SK-N-SH treated with all-trans-retinoic acid at 6 μM for 48 hours (cell line): Measurements from ENCODE around the gene NPC1.

Experiments used
- ATAC-seq: fragments of 200-7000 bp; cut with Tn5 transposase; 3 replicates; pipeline ENCODE4 v1.9.1; 2020; ENCODE audit warnings: mild to moderate bottlenecking, moderate library complexity
- ARNTL ChIP-seq: fragments of 450-650 bp; formaldehyde crosslinking; IDR thresholded peaks from 2 replicates; pipeline ENCODE4 v1.5.0; 2020; ENCODE audit warnings: low read depth, mild to moderate bottlenecking, moderate library complexity, borderline replicate concordance
- BACH2 ChIP-seq: fragments of 250-450 bp; sonication (Bioruptor Pico); IDR thresholded peaks from 2 replicates; pipeline ENCODE4 v1.9.0; 2021; ENCODE audit warnings: mild to moderate bottlenecking, borderline replicate concordance
- ESRRG ChIP-seq: fragments of 250-450 bp; sonication (Bioruptor Pico); IDR thresholded peaks from 2 replicates; pipeline ENCODE4 v1.6.1; 2021; ENCODE audit warnings: mild to moderate bottlenecking
- GLIS3 ChIP-seq: fragments of 250-450 bp; sonication (Bioruptor Pico); IDR thresholded peaks from 2 replicates; pipeline ENCODE4 v1.5.0; 2020; ENCODE audit warnings: mild to moderate bottlenecking, moderate library complexity
- PPARA ChIP-seq: fragments of 250-450 bp; sonication (Bioruptor Pico); IDR thresholded peaks from 2 replicates; pipeline ENCODE4 v1.5.0; 2020; ENCODE audit warnings: mild to moderate bottlenecking, borderline replicate concordance
- RARB ChIP-seq: fragments of 250-450 bp; sonication (Bioruptor Pico); IDR thresholded peaks from 2 replicates; pipeline ENCODE4 v1.8.0; 2021; ENCODE audit warnings: mild to moderate bottlenecking, moderate library complexity
- SNAI2 ChIP-seq: fragments of 250-450 bp; sonication (Bioruptor Pico); IDR thresholded peaks from 2 replicates; pipeline ENCODE4 v1.5.0; 2020; ENCODE audit warnings: mild to moderate bottlenecking, moderate library complexity
- TCF4 ChIP-seq: fragments of 250-450 bp; sonication (Bioruptor Pico); IDR thresholded peaks from 2 replicates; pipeline ENCODE4 v1.8.0; 2021; ENCODE audit warnings: mild to moderate bottlenecking, moderate library complexity, borderline replicate concordance
- ZFP3 ChIP-seq: fragments of 250-450 bp; sonication (Bioruptor Pico); IDR thresholded peaks from 2 replicates; pipeline ENCODE4 v1.5.0; 2020; ENCODE audit warnings: mild to moderate bottlenecking, moderate library complexity
- ZFP30 ChIP-seq: fragments of 450-650 bp; formaldehyde crosslinking; IDR thresholded peaks from 2 replicates; pipeline ENCODE4 v1.5.0; 2022; ENCODE audit warnings: mild to moderate bottlenecking, moderate library complexity
- TF ChIP-seq, protein P1 (sequence below): fragments of 250-450 bp; sonication (Bioruptor Pico); IDR thresholded peaks from 2 replicates; pipeline ENCODE4 v1.8.0; 2021; ENCODE audit warnings: low read depth, mild to moderate bottlenecking, moderate library complexity, borderline replicate concordance
- TF ChIP-seq, protein P2 (sequence below): fragments of 250-450 bp; sonication (Bioruptor Pico); IDR thresholded peaks from 2 replicates; pipeline ENCODE4 v1.5.0; 2020; ENCODE audit warnings: mild to moderate bottlenecking, moderate library complexity
- TF ChIP-seq, protein P3 (sequence below): fragments of 250-450 bp; sonication (Bioruptor Pico); IDR thresholded peaks from 2 replicates; pipeline ENCODE4 v1.5.1; 2020; ENCODE audit warnings: low read depth, mild to moderate bottlenecking, moderate library complexity

Gene NPC1

DNA sequence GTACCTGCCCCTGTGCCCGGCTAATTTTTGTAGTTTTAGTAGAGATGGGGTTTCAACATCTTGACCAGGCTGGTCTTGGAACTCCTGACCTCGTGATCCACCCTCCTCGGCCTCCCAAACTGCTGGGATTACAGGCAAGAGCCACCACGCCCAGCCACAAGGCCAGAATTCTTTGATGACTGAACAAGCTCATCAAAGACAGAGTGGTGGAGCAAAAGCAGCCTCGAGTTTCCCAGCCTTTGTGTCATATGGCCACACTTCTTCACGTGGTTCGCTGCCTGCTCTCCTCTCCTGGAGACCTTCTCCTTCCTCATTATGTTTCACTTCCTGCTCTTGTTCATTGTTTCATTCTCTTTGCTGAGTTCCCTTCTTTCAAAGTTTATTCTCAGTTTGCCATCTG is 9.9 kb upstream of the NPC1 start (continued):
- TF ChIP-seq, protein P1, sequence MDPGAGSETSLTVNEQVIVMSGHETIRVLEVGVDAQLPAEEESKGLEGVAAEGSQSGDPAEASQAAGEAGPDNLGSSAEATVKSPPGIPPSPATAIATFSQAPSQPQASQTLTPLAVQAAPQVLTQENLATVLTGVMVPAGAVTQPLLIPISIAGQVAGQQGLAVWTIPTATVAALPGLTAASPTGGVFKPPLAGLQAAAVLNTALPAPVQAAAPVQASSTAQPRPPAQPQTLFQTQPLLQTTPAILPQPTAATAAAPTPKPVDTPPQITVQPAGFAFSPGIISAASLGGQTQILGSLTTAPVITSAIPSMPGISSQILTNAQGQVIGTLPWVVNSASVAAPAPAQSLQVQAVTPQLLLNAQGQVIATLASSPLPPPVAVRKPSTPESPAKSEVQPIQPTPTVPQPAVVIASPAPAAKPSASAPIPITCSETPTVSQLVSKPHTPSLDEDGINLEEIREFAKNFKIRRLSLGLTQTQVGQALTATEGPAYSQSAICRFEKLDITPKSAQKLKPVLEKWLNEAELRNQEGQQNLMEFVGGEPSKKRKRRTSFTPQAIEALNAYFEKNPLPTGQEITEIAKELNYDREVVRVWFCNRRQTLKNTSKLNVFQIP (CRISPR knock-in tag), result no peak
- TF ChIP-seq ZFP30 (CRISPR knock-in tag), result no peak

DNA sequence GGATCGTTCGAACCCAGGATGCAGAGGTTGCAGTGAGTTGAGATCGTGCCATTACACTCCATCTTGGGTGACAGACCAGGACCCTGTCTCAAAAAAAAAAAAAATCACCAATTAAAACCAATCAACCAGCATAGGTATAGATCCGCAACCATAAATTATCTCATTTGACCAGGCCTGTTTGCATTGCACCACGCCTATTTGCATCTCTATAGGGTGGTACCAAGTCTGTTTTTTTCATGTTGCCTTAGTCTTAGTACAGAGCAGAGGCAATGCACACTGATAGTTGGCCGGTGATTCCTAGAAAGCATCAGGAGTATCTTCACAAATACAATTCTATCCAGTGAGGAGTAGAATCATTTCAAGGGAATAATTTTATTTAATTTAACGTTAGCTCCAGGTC is 9.3 kb upstream of the NPC1 start:
- no peak for ATAC-seq
- TF ChIP-seq RARB (CRISPR knock-in tag), result no peak
- TF ChIP-seq BACH2 (CRISPR knock-in tag), result no peak
- TF ChIP-seq, protein P2, sequence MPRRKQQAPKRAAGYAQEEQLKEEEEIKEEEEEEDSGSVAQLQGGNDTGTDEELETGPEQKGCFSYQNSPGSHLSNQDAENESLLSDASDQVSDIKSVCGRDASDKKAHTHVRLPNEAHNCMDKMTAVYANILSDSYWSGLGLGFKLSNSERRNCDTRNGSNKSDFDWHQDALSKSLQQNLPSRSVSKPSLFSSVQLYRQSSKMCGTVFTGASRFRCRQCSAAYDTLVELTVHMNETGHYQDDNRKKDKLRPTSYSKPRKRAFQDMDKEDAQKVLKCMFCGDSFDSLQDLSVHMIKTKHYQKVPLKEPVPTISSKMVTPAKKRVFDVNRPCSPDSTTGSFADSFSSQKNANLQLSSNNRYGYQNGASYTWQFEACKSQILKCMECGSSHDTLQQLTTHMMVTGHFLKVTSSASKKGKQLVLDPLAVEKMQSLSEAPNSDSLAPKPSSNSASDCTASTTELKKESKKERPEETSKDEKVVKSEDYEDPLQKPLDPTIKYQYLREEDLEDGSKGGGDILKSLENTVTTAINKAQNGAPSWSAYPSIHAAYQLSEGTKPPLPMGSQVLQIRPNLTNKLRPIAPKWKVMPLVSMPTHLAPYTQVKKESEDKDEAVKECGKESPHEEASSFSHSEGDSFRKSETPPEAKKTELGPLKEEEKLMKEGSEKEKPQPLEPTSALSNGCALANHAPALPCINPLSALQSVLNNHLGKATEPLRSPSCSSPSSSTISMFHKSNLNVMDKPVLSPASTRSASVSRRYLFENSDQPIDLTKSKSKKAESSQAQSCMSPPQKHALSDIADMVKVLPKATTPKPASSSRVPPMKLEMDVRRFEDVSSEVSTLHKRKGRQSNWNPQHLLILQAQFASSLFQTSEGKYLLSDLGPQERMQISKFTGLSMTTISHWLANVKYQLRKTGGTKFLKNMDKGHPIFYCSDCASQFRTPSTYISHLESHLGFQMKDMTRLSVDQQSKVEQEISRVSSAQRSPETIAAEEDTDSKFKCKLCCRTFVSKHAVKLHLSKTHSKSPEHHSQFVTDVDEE, result no peak
- TF ChIP-seq ESRRG (CRISPR knock-in tag), result no peak

DNA sequence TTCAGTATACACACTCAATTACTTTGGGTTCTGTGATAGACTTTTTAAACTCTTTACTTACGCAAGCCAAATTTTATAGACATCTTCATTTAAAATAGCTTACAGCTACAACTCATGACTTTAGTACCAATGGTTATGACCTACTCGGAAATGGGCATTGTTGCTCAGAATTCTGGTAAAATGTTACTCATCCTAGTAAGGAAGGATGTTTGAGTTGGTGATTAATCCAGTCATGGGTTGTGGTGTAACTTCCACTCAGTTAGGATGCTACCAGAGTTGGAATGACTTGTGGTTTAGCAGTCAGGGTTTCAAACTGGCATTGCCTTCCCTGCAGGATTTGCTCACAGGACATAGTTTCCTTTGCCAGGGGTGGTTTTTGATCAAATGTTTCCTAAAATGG is 7.4 kb upstream of the NPC1 start:
- no peak for ATAC-seq
- TF ChIP-seq PPARA (CRISPR knock-in tag), result no peak
- TF ChIP-seq TCF4 (CRISPR knock-in tag), result no peak
- no peak for TF ChIP-seq ZFP30 (CRISPR knock-in tag)
- TF ChIP-seq, protein P3, sequence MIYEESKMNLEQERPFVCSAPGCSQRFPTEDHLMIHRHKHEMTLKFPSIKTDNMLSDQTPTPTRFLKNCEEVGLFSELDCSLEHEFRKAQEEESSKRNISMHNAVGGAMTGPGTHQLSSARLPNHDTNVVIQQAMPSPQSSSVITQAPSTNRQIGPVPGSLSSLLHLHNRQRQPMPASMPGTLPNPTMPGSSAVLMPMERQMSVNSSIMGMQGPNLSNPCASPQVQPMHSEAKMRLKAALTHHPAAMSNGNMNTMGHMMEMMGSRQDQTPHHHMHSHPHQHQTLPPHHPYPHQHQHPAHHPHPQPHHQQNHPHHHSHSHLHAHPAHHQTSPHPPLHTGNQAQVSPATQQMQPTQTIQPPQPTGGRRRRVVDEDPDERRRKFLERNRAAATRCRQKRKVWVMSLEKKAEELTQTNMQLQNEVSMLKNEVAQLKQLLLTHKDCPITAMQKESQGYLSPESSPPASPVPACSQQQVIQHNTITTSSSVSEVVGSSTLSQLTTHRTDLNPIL (CRISPR knock-in tag), result no peak

DNA sequence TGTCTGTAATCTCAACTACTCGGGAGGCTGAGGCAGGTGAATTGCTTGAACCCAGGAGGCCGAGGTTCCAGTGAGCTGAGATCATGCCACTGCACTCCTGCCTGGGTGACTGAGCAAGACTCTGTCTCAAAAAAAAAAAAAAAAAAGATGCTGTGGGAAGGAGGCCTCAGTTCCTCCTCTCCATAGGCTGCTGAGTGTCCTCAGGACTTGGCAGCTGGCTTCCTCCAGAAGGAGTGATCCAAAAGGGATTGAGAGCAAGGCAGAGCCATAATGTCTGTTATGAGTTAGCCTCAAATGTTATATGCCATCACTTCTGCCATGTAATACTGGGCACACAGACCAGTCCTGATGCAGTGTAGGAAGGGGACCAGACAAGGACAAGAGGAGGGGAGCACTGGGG is 6.6 kb upstream of the NPC1 start:
- TF ChIP-seq SNAI2 (CRISPR knock-in tag) (no peak), ARNTL (CRISPR knock-in tag) (no peak), ZFP30 (CRISPR knock-in tag) (no peak), GLIS3 (CRISPR knock-in tag) (no peak), BACH2 (CRISPR knock-in tag) (no peak)
- TF ChIP-seq, protein P3 (CRISPR knock-in tag), result no peak
- no peak for ATAC-seq

DNA sequence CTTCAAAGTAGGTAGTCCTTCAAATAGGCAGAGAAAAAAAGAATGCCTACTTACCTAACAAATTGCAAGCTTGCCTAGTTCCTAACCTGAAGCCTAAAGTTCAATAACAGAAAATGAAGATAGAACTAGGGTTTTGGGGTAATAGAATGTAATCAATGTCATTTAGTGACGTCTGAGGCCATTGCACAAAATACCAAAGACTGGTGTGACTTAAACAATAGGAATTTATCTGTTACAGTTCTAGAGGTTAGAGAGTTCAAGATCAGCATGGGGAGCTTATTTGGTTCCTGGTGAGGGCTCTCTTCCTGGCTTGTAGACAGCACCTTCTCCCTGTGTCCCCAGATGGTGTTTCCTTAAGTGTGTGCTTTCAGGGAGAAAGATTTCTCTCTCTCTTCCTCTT is 4.7 kb upstream of the NPC1 start:
- TF ChIP-seq ZFP3 (CRISPR knock-in tag), result no peak
- TF ChIP-seq, protein P3 (CRISPR knock-in tag), result no peak
- TF ChIP-seq, protein P2, result no peak
- TF ChIP-seq, all 23 proteins: peak for 0
- no peak for ATAC-seq
